Heart right ventricle (tissue), 16 donors: ENCODE data around the gene KCNJ4. TPM values are rescaled to one million over a fixed set of nuclear protein-coding genes. Genes with fewer than 3 reads are reported as not detected.

Experiments used
- ATAC-seq, 8 donors: fragments of 200-7000 bp; cut with Tn5 transposase; one replicate each; pipeline ENCODE4 v1.9.1; 2020; ENCODE audit warnings: mild to moderate bottlenecking in 8 of 8, moderate library complexity in 8 of 8, moderate number of reproducible peaks in 1 of 8
- DNase-seq, 2 donors: peaks; one replicate each; pipeline ENCODE4 v3.0.0-alpha.2; 2020
- H3K27ac ChIP-seq, 10 donors: fragments of 200-600 bp; sonication (generic) in 2 of 10; one replicate each; pipeline versions ENCODE4 v1.5.0 to v1.8.0; 2020 to 2022; ENCODE audit warnings: mild to moderate bottlenecking in 3 of 10
- H3K27me3 ChIP-seq, 7 donors: fragments of 200-600 bp; one replicate each; pipeline ENCODE4 v1.8.0; 2021 to 2022; ENCODE audit warnings: mild to moderate bottlenecking in 2 of 7
- H3K36me3 ChIP-seq, 9 donors: fragments of 200-600 bp; sonication (generic) in 1 of 9; one replicate each; pipeline versions ENCODE4 v1.5.0 to v1.8.0; 2020 to 2022; ENCODE audit warnings: mild to moderate bottlenecking in 2 of 9
- H3K4me1 ChIP-seq, 9 donors: fragments of 200-600 bp; sonication (generic) in 1 of 9; one replicate each; pipeline versions ENCODE4 v1.5.0 to v1.8.0; 2020 to 2022; ENCODE audit warnings: mild to moderate bottlenecking in 4 of 9
- H3K4me3 ChIP-seq, 10 donors: fragments of 200-600 bp; sonication (generic) in 2 of 10; one replicate each; pipeline versions ENCODE4 v1.5.0 to v1.8.0; 2020 to 2022; ENCODE audit warnings: mild to moderate bottlenecking in 7 of 10, moderate library complexity in 2 of 10
- H3K9me3 ChIP-seq, 11 donors: fragments of 200-600 bp in 10 of 11; sonication (generic) in 2 of 11; one replicate each; pipeline versions ENCODE4 v1.5.0 to v1.8.0; 2013 to 2022; ENCODE audit warnings: mild to moderate bottlenecking in 2 of 11, control low read depth in 1 of 11, moderate library complexity in 1 of 11
- WGBS, 2 donors: extraction: QIAGEN DNeasy Blood & Tissue Kit; methylation state at CpG; one replicate each; pipeline ENCODE4 v1.1.7; 2013; ENCODE audit warnings: inconsistent platforms in 1 of 2; 5-methylcytosine and 5-hydroxymethylcytosine counted together
- intact Hi-C, 10 donors: fragments of 100-400 bp; cut with DNase I; formaldehyde crosslinking; loops; one replicate each; pipeline versions ENCODE4 v1.11.1 to v1.14.2; 2022
- polyA plus RNA-seq, 2 donors: library from polyadenylated mRNA; stranded (reverse); fragments of 200-250 nt; gene quantifications; one replicate each; pipeline ENCODE4 v1.2.3, GENCODE V29; 2013
- total RNA-seq, 10 donors: library from RNA; stranded (reverse); fragmentation: NEBNext Ultra II Directional in 3 of 10; extraction: Animal tissue kit (Norgen Biotek cat#: 25700) in 3 of 10; gene quantifications; one replicate each; pipeline versions ENCODE4 v1.2.1 to v1.2.4, GENCODE V29; 2021 to 2023
- TF ChIP-seq, protein P1 (sequence below), 9 donors: fragments of 200-600 bp; sonication (generic) in 2 of 9; IDR thresholded peaks; one replicate each; pipeline versions ENCODE4 v1.5.0 to v1.8.0; 2021 to 2022; ENCODE audit warnings: antibody characterized with exemption in 9 of 9, mild to moderate bottlenecking in 5 of 9, moderate library complexity in 1 of 9
- donor health status: Arrhythmogenic right ventricular cardiomyopathy.
- donor health status: ischemic (EF 13 %, LVEDD 7.1; RV severe dilation, severe dysfunction).
- donor health status: healthy with polysubstance abuse.
- donor health status: DM: no; HTN: yes; CAD: no.
- donor health status: DM: no; HTN: no; CAD: no.
- donor health status: ischemic (EF 25% LVEDD 6.9; RV normal size, moderate dysfunction).
- donor health status: ischemic (EF 25% LVEDD 5.7; RV mildly dilated, moderate dysfunction).
- donor health status: healthy.
- donor health status: DM: yes; HTN: yes; CAD: no.
- donor health status: Ischemic cardiomyopathy.
- donor health status: ischemic (EF 35%, LVEDD 5.7; RV mildly dilated, moderate dysfunction).
- donor health status: nonischemic (EF 11% LVEDD 7.7; RV severe dilation, severe dysfunction).
- donor health status: DM: yes; HTN: yes; CAD: no.
- donor health status: PGD.
- donor health status: ischemic (EF 29% LVEDD 5.4; RV normal size, mild dysfunction).
- donor health status: nonischemic (EF 23%, LVEDD 6.1; RV moderate dilation, normal function).

The KCNJ4 gene
- total and polyA plus RNA-seq, 12 donors, result 4.9 to 93.3 (median 33.9) TPM

DNA sequence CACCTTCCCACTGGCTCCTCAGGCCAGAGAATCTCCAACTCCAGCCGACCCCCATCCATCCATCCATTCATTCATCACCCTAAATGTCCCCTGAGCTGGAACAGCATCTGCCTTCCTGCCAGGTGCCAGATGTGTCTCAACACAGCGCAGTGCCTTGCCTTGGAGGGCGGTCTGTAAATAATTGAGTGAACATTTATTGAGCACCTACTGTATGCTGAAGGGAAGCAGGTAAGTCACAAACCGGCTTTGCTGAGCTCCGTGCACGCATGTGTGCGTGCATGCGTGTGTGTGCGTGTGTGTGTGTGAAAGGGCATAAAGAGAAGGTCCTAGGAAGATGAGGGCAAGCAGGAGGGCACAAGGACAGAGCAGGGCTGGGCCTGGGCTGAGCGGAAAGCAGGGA is 10.2 kb downstream of the KCNJ4 start:
- H3K4me1 ChIP-seq, result peaks cover 0 to 69% (median 24%) of the 10 kb centered on the region in 9 donors
- peak overlapping the region in 4 of 10 donors; percentile 85 to 96 (median 92) for H3K27ac ChIP-seq
- WGBS, 2 donors, result 90 to 91% methylated on average over 10 of the region's 10 CpGs
- no peak for ATAC-seq
- intact Hi-C loops, result loop anchor here in 1 of 10 donors (5.0 kb wide), 1 partner anchor 32 kb away; no protein-coding TSS in a partner anchor
- no peaks in the 10 kb centered on the region for H3K36me3 ChIP-seq
- no peak overlapping the region for H3K4me3 ChIP-seq
- no peak for DNase-seq
- TF ChIP-seq, protein P1, sequence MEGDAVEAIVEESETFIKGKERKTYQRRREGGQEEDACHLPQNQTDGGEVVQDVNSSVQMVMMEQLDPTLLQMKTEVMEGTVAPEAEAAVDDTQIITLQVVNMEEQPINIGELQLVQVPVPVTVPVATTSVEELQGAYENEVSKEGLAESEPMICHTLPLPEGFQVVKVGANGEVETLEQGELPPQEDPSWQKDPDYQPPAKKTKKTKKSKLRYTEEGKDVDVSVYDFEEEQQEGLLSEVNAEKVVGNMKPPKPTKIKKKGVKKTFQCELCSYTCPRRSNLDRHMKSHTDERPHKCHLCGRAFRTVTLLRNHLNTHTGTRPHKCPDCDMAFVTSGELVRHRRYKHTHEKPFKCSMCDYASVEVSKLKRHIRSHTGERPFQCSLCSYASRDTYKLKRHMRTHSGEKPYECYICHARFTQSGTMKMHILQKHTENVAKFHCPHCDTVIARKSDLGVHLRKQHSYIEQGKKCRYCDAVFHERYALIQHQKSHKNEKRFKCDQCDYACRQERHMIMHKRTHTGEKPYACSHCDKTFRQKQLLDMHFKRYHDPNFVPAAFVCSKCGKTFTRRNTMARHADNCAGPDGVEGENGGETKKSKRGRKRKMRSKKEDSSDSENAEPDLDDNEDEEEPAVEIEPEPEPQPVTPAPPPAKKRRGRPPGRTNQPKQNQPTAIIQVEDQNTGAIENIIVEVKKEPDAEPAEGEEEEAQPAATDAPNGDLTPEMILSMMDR (IDR thresholded peaks at IDR 0.05), result no peak
- H3K27me3 ChIP-seq, result peaks cover 0 to 63% (median 19%) of the 10 kb centered on the region in 7 donors
- no peaks in the 10 kb centered on the region for H3K9me3 ChIP-seq

DNA sequence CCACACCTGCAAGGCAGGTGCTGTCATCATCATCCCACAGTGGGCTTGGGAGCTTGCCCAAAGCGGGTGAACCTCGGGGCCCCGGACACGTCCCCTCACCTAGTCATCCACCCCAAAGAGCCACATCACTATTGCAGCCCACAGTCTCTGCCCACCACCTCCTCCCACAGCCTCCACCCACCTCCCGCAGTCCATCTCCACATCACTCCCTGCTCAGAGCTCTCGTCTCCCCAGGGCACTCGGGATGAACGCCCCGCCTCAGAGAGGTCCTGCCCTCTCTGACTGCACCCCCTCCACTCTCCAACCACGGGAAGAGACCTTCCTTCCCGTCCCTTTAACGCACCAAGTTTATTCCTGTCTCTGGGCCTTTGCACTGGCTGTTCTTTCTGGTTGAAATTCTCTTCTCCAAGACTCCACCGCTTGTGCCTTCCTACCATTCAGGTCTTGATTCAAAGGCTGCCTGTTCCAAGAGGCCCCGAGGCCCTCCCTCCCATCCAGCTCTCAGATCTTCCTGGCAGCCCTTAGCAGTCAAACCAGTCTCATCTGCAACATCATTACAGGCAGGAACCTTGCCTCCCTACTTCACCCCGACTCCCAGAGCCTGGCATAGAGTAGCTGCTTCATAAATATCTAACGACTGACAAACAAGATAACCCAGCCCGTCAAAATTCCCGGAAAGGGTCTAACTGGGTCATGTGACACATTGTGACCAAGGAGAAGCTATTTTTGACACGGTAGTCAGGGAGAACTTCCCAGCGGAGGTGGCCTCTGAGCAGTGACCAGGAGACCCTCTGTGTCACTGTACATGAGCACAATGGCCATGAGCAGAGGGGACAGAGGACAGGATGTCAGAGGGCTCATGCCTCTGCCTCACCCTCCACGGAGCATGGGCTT is 11.1 kb downstream of the KCNJ4 start:
- intact Hi-C loops, result no loop called here
- Histone ChIP-seq H3K27me3 (peaks cover 0 to 58% (median 10%) of the 10 kb centered on the region in 7 donors), H3K9me3 (no peaks in the 10 kb centered on the region), H3K27ac (peak overlapping the region in 8 of 10 donors; percentile 12 to 96 (median 88)), H3K36me3 (no peaks in the 10 kb centered on the region), H3K4me1 (peaks cover 0 to 61% (median 17%) of the 10 kb centered on the region in 9 donors), H3K4me3 (peak overlapping the region in 1 of 10 donors; percentile 19)
- 45 to 49% methylated on average over 21 of the region's 21 CpGs for WGBS, 2 donors
- TF ChIP-seq, protein P1 (IDR thresholded peaks at IDR 0.05), result no peak
- ATAC-seq, result peak in 2 of 8 donors; percentile 3 to 4
- DNase-seq, result no peak

- H3K4me3 ChIP-seq, result peak overlapping the region in 1 of 10 donors; percentile 19
Measured at GRCh38 chr22:38442967-38443627, 11.9 kb downstream of the KCNJ4 start.

More at GRCh38 chr22:38442967-38443627, 11.9 kb downstream of the KCNJ4 start:
- TF ChIP-seq, protein P1 (IDR thresholded peaks at IDR 0.05), result no peak
- Histone ChIP-seq H3K27ac (peak overlapping the region; percentile 12 to 96 (median 86)), H3K9me3 (no peaks in the 10 kb centered on the region), H3K27me3 (peaks cover 0 to 62% (median 4%) of the 10 kb centered on the region in 7 donors), H3K36me3 (no peaks in the 10 kb centered on the region), H3K4me1 (peaks cover 0 to 54% (median 14%) of the 10 kb centered on the region in 9 donors)
- ATAC-seq (peak; percentile 70 to 94 (median 85)), DNase-seq (peak; percentile 57 to 78)
- intact Hi-C loops, result no loop called here
- WGBS, 2 donors, result 35 to 46% methylated on average over 13 of the region's 13 CpGs
